HG02938 (cell line): ENCODE data around the gene SH3PXD2A.

Experiments used
- ATAC-seq: cut with Tn5 transposase; IDR thresholded peaks from one replicate; pipeline ENCODE4 v1.9.1; 2021; ENCODE audit warnings: mild to moderate bottlenecking, moderate library complexity; ENCODE audit not compliant: unreplicated experiment

SH3PXD2A gene

DNA sequence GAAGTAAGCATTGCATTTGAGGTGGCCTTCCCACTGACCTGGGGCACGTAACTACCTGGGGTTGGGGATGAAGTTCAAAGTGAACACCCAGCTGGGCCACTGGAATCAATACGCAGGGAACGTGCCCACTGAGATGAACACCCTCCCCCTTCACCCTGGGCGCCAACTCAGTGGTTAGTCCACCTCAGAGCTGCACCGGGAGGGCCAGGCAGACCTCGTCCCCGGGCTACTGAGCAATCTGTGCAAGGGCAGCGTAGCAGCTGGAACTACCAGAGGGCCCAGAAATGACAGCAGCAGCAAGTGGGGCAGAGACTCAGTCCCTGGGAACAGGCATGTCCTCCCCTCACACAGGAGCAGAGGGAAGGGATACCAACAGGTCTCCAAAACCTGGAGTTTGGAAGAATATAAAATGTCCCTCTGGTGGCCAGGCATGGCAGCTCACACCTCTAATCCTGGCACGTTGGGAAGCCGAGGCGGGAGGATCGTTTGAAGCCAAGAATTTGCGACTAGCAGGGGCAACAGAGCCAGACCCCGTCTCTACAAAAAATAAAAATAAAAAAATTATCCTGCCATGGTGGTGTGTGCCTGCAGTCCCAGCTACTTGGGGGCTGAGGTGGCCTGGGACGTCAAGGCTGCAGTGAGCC lies 143.9 kb downstream of the SH3PXD2A start:
- no peak for ATAC-seq

DNA sequence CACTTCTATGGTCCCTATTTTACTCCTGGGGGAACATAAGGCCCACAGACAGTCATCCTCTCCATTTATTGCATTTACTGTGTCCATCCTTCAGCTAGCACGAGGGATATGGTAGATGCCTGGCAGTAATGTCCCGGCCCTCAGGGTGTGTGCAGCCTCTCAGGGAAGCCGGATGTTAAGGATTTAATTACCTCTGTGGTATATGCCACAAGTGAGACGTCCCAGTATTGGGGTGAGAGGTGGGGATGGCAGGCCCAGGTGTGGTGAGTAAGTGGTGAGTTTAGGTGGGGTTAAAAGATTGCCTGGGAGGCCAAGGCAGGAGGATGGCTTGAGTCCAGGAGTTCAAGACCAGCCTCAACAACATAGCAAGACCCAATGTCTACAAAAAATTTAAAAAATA lies 144.9 kb downstream of the SH3PXD2A start:
- no peak for ATAC-seq

DNA sequence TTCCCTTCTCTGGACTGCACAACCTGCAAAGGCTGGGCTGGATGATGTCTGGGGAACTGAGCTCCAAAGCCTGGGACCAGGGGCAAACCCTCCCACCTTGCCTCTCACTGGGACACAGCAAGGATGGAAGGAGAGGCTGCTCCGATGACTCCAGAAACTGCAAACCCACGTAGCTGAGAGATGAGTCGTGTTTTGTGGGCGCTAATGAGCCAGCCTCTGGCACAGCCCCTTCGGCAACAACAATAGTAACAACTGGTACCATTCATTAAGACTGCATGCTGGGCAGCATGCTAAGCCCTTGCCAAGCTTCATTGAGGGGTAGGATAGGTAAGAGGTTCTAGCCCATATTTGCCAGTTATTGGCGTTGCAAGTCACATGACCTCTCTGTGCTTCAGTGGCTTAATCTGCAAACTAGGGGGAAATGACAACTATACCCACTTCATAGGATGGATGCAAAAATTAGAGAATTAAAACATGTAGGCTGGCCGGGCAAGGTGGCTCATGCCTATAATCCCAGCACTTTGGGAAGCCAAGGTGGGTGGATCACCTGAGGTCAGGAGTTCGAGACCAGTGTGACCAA lies 145.9 kb downstream of the SH3PXD2A start:
- ATAC-seq = no peak

DNA sequence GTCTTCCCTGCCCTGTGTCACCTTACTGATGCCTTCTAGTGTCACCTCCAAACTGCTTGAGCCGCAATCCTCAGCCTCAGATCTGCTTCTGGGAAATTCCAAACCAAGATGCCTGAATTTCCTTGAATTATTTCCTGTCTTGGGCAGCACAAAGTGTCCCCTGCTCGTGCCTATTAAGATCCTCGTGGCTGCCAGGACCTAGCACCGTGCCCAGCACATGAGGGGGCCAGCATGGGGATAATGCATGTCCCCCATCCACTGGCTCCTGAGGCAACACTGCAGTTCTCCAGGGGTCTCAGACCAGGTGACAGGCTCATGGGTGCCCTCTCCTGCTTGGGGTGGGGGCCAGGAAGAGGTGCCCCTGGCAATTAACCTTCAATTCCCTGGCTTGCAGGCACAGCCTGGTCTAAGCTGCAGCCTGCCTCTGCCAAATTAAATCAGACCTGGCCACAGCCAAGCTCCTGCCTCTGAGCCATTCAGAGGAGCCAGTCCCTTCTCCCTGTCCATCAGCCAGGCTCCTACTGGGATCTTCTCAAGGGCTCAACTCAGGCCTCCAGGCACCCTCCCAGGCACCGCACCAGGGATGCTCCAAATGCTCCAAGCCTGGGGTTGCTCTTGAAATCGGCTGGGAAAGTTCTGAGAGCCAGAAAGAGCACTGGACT lies 146.6 kb downstream of the SH3PXD2A start:
- no peak for ATAC-seq

GRCh38 chr10:103707956-103708626 lies 147.3 kb downstream of the SH3PXD2A start:
- no peak for ATAC-seq

DNA sequence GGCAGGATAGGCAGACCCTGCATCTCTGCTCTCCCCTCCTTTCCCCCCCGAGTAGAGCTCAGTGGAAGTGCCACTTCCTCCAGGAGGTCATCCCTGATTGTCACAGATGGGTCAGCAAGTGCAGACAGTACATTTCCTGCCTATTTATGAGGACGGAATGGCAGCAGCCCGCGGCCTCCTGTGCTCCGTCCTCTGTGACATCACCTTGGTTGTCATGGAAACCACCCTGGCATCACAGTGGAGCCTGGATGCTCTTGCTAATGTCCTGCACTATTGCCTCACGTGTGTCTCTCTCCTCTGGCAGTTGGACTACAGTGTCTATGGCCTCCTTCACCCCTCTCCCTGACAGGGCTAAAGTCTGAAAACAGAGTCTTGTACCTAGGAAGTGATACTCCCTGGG lies 148.6 kb downstream of the SH3PXD2A start:
- no peak for ATAC-seq

- ATAC-seq = no peak
Observed at GRCh38 chr10:103706047-103706446, 149.3 kb downstream of the SH3PXD2A start.

DNA sequence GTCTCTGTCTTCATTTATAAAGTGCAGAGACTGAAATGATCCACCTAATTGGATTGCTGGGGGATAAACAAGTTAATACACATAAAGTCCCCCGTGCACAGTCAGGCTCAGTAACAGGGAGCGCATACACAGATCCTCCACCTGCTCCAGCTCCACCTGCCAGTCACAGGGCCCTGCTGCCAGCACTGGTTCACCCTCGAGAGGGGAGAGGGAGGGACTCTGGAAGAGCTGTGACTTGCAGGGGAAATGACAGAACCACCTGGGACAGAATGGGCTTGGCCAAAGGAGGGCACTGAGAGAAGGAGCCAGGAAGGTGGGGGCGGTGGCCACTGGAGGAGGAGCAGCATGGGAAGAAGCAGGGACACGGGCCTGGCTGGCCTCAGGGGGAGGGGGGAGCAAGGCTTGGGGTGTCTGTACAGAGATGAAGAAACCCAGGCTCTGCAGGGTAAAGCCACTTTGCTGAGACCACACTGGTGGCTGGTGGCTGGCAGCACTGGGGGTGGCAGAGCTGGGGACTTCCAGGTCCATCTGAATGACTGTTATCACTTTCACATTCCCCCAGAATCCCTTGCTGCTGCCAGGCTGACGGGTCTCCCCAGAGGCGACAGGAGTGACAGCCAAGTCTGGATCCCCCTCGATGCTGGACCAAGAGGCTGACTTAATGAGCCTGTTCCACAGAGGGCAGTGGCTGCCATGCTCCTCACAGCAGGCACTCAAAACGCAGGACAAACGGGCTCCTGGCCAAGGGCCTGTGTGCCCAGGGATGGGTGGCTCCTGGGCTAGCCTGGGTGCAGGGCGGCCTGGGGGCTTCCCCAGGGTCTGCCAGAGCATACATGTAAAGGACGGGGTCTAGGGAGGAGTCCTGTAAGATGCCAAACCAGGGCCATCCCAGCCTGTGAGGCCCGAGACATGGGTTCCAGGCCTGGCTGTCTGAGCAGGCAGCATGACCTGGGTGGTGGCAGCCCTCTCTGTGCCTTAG lies 151.1 kb downstream of the SH3PXD2A start:
- no peak for ATAC-seq

DNA sequence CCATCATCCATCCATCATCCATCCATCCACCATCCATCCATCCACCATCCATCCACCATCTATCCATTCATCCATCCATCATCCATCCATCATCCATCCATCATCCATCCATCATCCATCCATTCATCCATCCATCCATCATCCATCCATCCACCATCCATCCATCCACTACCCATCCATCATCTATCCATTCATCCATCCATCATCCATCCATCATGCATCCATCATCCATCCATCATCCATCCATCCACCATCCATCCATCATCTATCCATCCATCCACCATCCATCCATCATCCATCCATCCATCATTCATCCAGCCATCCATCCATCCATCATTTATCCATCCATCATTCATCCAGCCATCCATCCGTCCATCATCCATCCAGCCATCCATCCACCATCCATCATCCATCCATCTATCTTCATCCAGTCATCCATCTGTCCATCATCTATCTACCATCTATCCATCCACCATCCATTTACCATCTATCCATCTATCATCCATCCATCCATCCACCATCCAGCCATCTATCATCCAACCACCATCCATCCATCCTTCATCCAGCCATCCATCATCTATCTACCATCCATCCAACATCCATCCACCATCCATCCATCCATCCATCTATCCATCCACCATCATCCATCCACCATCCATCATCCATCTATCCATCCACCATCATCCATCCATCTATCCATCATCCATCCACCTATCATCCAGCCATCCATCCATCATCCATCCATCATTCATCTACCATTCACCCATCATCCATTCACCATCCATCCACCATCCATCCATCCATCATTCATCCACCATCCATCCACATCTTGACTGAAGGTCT lies 153.8 kb downstream of the SH3PXD2A start:
- no peak for ATAC-seq

GRCh38 chr10:103700436-103700715 lies 155.0 kb downstream of the SH3PXD2A start:
- ATAC-seq = no peak

- no peak for ATAC-seq
Observed at GRCh38 chr10:103699611-103700435, 155.6 kb downstream of the SH3PXD2A start.

- no peak for ATAC-seq
Observed at GRCh38 chr10:103698266-103698665, 157.1 kb downstream of the SH3PXD2A start.

- no peak for ATAC-seq
Observed at GRCh38 chr10:103697787-103698186, 157.6 kb downstream of the SH3PXD2A start.

- ATAC-seq = peak; percentile 30
Observed at GRCh38 chr10:103696411-103697145, 158.8 kb downstream of the SH3PXD2A start.

DNA sequence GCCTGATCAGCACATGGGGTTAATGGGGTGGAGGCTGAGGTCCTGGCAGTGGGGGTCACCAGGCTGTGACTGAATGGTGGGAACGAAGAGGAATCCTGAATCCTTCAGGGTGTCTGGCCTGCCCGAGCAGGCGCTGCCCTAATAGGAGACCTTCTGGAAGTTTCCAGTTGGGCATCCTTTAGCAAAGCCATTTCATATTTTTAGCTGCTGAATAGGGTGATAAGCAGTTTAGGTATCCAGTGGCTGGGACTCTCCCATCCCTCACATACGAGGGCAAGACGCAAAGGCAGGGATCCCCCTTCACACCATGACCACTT lies 159.3 kb downstream of the SH3PXD2A start:
- ATAC-seq = no peak

DNA sequence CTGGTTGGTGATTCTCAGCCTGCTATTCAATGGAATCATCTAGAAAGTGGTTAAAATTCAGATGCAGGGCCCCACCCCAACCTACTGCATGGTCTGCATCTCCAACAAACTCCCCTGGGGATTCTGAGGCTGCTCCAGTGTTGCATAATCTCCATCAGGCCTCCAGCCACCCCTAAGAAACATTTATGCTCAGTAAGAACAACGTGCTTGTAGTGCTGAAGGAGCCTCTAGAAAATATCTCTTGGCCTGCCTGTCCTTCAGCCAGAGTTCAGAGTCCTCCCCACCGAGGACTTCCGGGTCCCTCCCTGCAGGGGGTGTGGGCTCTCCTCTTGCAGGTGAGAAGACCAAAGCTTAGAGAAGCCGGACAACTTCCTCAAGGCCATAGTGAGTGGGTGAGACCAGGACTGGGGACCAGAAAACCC lies 159.8 kb downstream of the SH3PXD2A start:
- ATAC-seq = no peak

GRCh38 chr10:103693812-103694205 lies 161.6 kb downstream of the SH3PXD2A start:
- ATAC-seq = no peak

DNA sequence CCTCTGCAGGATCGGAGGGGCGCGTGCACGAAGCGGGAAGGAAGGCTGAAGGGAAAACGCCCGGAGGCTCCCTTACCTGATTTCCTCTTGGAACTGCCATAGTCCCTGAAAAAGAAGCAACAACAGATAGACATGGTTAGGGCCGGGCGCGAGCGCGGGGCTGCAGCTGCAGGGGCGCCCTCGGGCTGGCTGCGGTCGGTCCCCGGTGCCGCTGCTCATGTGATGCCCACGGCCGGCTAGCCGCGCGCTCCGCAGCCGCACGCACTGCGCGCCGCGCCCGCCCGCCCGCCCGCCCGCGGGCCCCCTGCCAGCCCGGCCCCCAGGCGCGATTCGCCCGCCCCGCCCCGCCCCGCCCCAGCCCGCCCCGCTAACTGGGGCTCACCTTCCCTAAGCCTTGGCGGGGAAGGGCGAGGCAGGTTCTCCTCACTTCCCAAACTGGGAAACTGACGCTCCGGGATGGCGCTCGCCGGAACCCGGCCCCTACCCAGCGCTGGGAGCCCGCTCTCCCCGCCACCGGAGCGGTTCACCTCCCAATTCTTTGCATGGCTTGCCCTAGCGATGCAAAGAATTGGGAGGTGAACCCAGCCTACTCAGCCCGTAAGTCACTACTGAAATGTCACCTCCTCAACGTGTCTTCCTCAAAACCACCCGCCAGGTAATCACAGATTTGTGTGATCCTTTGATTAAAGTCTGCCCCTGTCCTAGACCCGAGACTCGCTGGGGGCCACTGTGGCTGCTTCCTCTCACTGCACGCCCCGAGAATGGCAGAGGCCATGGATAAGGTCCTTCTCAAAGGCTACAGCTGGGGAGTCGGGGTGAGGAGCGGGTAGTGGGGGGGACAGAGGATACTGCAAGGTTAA lies 162.2 kb downstream of the SH3PXD2A start:
- ATAC-seq = no peak
